ENCODE measurements around the gene C1QTNF8.

Gene C1QTNF8

DNA sequence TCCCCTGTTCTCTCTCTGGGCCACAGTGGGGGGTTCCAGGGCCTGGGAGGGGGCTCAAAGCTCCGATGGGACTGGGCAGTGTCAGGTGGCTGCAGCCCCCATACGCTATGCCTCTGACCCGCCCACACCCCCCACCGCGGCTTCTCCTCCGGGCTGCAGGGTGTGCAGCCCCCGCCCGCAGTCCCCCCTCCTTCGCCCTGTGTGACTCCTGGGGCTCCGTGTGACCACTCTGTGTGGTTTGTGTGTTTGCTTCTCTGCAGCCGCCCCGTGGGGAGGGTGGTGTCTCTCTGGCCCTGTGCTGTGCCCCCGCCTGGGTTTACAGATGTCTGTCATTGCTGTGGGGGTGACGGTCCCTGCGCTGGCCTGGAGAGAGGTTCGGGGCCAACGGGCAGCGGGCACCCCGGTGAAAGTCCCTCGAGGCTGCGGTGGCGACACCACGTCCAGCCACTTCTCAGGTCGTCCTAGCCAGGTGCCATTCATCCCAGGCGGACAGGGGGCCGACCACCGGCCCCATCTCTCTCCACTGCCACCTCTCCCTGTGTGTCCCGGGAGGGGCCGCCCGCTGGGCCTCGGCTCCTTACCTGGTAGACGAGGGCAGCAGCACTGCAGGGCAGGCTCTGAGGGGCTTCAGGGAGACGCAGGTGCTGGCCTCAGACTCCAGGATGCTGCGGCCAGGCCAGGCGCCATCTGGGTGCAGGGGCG is 18.0 kb downstream of the C1QTNF8 start:
- no peak for DNase-seq (ENCODE audit: low read depth in 2 of 2)

GRCh38 chr16:1076801-1077576 is 19.1 kb downstream of the C1QTNF8 start:
- no peak for DNase-seq (ENCODE audit: low read depth in 2 of 2)

DNA sequence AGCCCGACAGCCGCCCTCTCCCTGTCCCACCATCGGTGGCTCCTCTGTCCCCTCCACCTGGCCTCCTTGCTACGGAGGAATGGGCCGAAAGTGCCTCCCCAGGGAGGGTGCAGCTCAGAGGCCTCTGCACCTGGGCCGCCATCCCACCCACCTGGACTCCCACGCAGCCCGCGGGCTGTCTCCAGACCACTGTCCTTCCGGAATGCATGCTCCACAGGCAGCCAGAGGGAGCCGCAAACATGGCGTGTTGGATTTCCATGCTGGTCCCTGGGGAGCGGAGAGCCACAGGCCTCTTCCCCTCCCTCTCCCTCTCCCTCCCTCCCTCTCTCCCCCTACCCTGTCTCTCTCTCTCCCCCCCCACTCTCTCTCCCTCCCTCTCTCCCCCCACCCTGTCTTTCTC is 20.5 kb downstream of the C1QTNF8 start:
- no peak for DNase-seq (ENCODE audit: low read depth in 2 of 2)

GRCh38 chr16:1074379-1074649 is 21.7 kb downstream of the C1QTNF8 start:
- DNase-seq (ENCODE audit: low read depth in 2 of 2) = no peak

GRCh38 chr16:1073566-1074378 is 22.3 kb downstream of the C1QTNF8 start:
- DNase-seq (ENCODE audit: low read depth in 2 of 2) = no peak

DNA sequence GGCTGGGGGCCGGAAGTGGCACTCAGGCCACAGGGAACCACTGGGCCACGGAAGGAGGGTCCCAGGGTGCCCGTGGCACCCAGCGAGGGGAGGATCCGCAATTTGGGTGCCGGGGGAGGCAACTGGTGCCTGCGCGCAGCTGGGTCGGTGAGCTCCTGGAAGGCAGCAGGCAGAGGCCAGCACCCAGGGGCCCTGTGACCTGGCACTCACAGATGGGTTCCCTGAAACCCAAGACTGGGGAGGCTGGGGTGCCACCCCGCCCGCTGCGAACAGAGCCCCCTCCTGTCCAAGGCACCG is 22.8 kb downstream of the C1QTNF8 start:
- DNase-seq (ENCODE audit: low read depth in 2 of 2) = no peak

DNA sequence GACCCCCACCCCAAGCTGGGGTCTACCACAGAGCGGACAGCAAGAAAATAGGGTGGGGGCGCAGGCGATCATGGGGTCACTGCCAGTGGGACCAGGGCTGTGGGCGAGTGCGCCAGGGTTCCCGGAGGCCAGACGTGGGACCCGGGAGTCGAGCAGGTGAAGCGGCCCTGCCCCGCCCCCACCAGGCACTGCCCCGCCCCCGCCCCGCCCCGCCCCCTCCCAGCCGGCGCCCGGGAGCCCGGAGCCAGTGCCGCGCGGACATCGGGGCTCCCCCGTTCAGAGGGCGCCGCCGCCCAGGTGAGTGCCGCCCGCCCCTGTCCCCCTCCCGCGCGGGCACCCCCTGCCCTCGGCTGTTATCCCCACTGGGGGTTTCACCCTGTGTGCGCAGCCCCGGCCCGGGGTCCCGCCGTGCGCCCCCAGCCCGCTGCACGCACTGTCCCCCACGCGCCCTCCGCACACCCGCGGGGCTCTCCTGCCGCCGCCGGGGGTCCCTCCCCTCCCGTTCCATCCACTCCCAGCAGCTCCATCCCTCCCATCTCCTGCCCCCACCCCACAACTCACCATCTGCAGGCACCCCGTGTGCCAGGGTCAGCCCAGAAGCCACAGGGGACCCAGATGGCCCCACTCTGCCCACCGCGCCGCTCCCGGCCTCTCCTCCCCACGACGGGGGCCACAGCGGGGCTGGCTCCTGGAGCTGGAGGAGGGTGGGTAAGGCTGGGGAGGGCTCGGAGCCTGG is 23.4 kb downstream of the C1QTNF8 start, which contains the start of gene SSTR5:
TSS of gene SSTR5 (plus strand) at position 222 of the 736 bp plus-strand sequence. CDS start 6,122 bp downstream, outside the sequence.
- DNase-seq (ENCODE audit: low read depth in 2 of 2) = no peak

DNA sequence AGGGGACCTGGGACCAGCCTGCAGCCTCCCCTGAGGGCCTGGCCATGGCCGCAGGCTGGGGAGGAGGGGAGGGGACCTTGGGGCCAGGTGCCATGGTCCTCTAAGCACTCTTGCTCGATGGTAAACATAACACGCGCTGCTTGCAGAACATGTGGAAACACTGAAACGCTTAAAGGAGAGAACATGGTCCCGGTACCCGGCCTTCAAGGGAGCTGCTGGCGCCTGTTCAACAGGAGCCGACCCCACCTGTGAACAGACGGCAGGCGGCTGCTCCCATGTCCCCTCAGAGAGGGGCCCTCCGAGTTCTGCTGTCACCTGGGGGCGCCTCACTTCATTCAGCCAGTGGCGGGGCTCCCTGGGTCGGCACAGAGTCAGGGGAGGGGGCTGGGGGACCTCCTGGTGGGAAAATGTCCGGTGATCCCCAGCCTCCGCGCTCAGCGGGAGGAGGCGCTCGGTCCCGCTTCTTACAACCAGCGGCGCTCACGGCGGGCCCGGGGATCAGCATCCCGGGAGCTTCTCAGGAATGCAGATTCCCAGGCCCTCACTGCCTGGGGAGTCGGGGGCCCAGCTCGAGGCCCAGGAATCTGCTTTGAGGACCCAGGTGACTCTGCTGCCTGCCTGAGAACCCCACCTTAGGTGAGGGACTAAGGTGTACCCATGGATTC is 24.4 kb downstream of the C1QTNF8 start:
- DNase-seq (ENCODE audit: low read depth in 2 of 2) = no peak

- no peak for DNase-seq (ENCODE audit: low read depth in 2 of 2)
Observed at GRCh38 chr16:1070864-1071408, 25.1 kb downstream of the C1QTNF8 start.

DNA sequence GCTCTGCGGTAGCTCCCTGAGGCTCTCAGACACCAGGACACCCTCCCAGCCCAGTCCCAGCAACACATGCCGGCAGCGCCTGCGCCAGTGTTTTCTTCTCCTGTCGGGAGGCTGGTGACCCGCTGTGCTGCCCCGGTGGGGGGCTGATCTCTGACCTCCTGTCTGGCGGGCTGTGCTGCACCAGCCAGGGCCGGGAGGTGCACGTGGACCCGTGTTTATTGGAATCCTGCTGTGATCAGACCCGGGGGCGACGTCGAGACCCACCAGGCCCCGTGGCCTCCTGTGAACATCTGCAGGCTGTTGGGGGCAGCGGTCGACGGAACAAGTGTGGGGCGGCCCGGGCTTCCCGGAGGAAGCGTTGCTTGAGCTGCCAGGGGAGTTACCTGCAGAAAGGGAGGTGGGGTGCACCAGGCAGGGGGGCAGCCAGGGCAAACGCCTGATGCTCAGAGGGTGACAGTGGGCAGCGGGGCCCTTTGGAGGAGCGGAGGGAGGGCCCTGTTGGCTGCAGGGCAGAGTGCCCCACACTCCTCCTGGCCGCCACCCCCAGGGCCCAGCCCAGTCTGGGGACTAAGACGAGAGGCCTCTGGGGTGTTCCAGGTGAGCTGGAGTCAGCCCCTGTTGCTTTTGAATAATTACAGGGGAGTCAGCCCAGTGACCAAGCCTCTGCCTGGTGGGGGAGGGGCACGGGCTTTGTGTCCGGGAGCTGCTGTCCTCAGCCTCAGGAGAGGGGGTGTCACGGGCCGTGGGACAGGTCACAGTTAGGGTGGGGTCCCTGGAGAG is 25.8 kb downstream of the C1QTNF8 start:
- DNase-seq (ENCODE audit: low read depth in 2 of 2) = no peak

DNA sequence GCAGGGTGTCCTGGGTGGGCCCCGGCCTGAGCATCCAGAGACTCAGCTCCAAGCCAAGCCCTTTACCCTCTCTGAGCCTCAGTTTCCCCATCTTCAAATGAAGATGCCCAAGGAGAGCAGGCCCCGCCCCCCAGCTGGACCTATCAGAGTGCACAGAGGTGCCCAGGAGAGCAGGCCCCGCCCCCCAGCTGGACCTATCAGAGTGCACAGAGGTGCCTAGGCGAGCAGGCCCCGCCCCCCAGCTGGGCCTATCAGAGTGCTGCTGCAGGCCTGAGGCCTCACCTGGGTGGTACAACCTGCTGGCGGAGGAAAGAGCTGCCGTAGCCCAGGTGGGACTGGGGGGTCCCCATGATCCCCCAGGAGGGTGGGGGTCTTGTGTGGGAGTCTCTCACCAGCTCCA is 26.9 kb downstream of the C1QTNF8 start:
- DNase-seq (ENCODE audit: low read depth in 2 of 2) = no peak

- no peak for DNase-seq (ENCODE audit: low read depth in 2 of 2)
Observed at GRCh38 chr16:1068451-1068850, 27.6 kb downstream of the C1QTNF8 start.

DNA sequence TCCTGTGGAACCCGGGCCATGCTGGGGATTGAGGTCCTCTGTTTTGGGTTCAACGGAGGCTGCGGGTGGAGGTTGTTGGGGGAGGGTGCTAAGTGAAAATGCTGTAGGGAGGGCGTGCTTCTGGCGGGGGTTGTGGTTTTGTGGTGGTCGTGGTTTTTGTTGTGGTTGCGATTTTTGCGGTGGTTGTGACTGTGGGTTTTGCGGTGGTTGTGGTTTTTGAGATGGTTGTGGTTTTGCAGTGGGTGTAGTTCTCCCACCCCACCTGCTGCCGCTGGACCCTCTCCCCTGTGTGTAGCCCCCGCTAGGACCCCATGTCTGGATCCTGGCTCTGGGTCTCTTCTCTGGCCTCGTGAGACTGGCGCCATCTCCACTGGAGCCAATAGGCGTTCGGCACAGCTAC is 28.4 kb downstream of the C1QTNF8 start:
- DNase-seq (ENCODE audit: low read depth in 2 of 2) = no peak

- DNase-seq (ENCODE audit: low read depth in 2 of 2) = no peak
Observed at GRCh38 chr16:1066584-1067172, 29.4 kb downstream of the C1QTNF8 start.

GRCh38 chr16:1065469-1066128 is 30.4 kb downstream of the C1QTNF8 start:
- no peak for DNase-seq (ENCODE audit: low read depth in 2 of 2)

GRCh38 chr16:1063728-1064127 is 32.3 kb downstream of the C1QTNF8 start:
- DNase-seq (ENCODE audit: low read depth in 2 of 2) = no peak

DNA sequence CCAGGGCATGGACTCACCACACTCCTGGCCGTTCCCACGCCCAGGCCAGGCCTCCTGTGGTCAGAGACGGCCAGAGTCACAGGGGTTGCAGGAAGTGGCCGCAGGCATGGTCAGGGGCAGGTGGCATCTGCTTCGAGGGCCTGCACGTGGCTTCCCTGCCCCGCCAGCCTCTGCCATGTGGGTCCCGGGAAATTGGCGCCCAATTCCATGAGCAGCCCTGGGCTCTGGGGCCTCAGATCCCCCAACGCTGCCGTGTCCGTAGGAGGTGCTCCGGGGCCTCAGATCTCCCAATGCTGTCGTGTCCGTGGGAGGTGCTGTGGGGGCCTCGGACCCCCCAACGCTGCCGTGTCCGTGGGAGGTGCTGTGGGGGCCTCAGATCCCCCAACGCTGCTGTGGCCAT is 33.1 kb downstream of the C1QTNF8 start:
- no peak for DNase-seq (ENCODE audit: low read depth in 2 of 2)

DNA sequence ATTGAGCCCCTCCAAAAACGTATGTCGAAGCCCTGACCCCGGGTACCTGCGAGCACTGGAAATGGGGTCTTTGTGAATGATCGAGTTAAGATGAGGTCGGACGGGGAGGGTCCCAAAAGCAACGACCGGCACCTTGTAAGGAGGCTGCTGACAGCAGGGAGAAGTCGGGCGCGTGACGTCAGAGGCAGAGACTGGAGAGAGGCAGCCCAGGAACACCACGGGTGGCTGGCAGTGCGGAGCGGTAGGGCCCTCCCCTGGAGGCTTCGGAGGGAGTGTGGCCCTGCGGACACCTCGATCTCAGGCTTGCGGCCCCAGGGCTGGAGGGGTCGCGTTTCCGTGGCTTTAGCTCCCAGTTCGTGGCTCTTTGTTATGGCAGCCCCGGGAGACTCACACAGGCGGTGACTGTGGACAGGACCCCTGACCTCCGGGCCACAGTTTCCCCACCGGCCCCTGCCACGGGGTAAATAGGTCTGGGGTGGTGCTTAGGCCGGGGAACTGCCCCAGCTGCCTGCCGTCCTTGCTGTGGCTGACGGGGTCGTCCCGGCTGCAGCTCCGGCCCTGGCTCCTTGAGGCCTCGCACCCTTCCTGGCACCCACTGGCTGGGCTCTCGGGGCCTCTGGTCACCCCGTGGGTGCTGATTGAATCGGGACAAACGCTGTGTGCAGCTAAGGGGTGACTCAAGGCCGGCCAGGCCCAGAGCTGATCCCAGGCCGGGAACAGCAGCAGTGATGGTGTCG is 34.1 kb downstream of the C1QTNF8 start:
- no peak for DNase-seq (ENCODE audit: low read depth in 2 of 2)
